Hindlimb muscle (tissue), 1 donor: ENCODE measurements around the gene ANAPC7. TPM values are rescaled to one million over a fixed set of nuclear protein-coding genes. Genes with fewer than 3 reads are reported as not detected.
"Not testable (repeated sequence)": the region's sequence is repeated elsewhere in the genome, so short reads cannot be mapped to it uniquely, and the experiment has no call there.

Experiments used
- DNase-seq: peaks from one replicate; pipeline ENCODE4 v3.0.0-alpha.2; 2013
- polyA plus RNA-seq: library from polyadenylated mRNA; unstranded; fragments of 120-200 nt; gene quantifications from one replicate; pipeline ENCODE4 v1.2.1, GENCODE V29; 2013; ENCODE audit not compliant: insufficient read length

ANAPC7 gene
- polyA plus RNA-seq: 62.6 TPM

GRCh38 chr12:110403146-110403975, at the start of gene ANAPC7:
Gene ANAPC7 (minus strand): TSS chr12:110403708. CDS start chr12:110403627, 81 bp downstream.
- DNase-seq: peak; percentile 91

GRCh38 chr12:110451263-110451662, 47.8 kb upstream of the ANAPC7 start:
- no peak for DNase-seq

- DNase-seq: peak; percentile 96
Measured at GRCh38 chr12:110449799-110450497, 46.4 kb upstream of the ANAPC7 start, which contains the start of gene ARPC3. Gene ARPC3 (minus strand): TSS chr12:110450337. CDS start chr12:110450260, 77 bp downstream.

GRCh38 chr12:110444455-110444854, 40.9 kb upstream of the ANAPC7 start:
- DNase-seq: no peak

- no peak for DNase-seq
Measured at GRCh38 chr12:110436231-110436630, 32.7 kb upstream of the ANAPC7 start.

- DNase-seq: no peak
Measured at GRCh38 chr12:110431957-110432587, 28.6 kb upstream of the ANAPC7 start.

GRCh38 chr12:110429676-110430075, 26.2 kb upstream of the ANAPC7 start:
- DNase-seq: not testable (repeated sequence)

GRCh38 chr12:110426406-110426805, 22.9 kb upstream of the ANAPC7 start:
- DNase-seq: no peak

GRCh38 chr12:110424237-110424636, 20.7 kb upstream of the ANAPC7 start:
- DNase-seq: no peak

GRCh38 chr12:110421701-110422100, 18.2 kb upstream of the ANAPC7 start:
- no peak for DNase-seq

- DNase-seq: no peak
Measured at GRCh38 chr12:110421159-110421661, 17.7 kb upstream of the ANAPC7 start.

- not testable (repeated sequence) for DNase-seq
Measured at GRCh38 chr12:110420644-110421043, 17.1 kb upstream of the ANAPC7 start.

GRCh38 chr12:110417113-110417512, 13.6 kb upstream of the ANAPC7 start:
- DNase-seq: not testable (repeated sequence)

GRCh38 chr12:110410086-110410485, 6.6 kb upstream of the ANAPC7 start:
- DNase-seq: not testable (repeated sequence)

GRCh38 chr12:110405126-110405662, 1.7 kb upstream of the ANAPC7 start:
- DNase-seq: not testable (repeated sequence)

GRCh38 chr12:110403976-110404682, 621 bp upstream of the ANAPC7 start:
- peak; percentile 76 for DNase-seq

- DNase-seq: no peak
Measured at GRCh38 chr12:110382683-110383082, 20.8 kb downstream of the ANAPC7 start.

GRCh38 chr12:110379631-110380030, 23.9 kb downstream of the ANAPC7 start:
- no peak for DNase-seq

- DNase-seq: no peak
Measured at GRCh38 chr12:110379197-110379596, 24.3 kb downstream of the ANAPC7 start.

GRCh38 chr12:110378131-110378790, 25.2 kb downstream of the ANAPC7 start:
- not testable (repeated sequence) for DNase-seq

GRCh38 chr12:110373962-110374611, 29.4 kb downstream of the ANAPC7 start:
- no peak for DNase-seq
